Measurements from ENCODE around the gene OR51A7. TPM values are rescaled to one million over a fixed set of nuclear protein-coding genes. Genes with fewer than 3 reads are reported as not detected.

The OR51A7 gene
- total RNA-seq, 1 experiment from 2014 or later, result not detected

DNA sequence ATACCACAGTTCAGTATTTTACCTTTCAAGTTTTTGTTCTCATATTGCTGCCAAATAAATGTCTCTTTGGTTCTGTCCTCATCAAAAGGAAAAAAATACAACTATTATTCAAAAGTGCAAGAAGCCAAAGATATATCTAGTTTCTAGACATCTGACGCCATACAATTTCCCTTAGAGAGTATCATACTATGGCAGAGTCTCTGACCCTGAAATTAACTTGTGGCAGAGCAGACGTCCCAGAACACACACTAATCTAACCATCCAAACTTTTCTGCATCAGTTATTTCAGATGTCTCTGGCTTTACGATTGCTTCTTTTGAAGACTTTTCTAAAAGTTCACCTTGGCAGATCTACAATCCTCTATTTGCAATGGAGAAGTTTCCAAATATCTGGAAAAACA is 19.2 kb upstream of the OR51A7 start:
- no peaks in the 10 kb centered on the region for H3K4me1 Mint-ChIP-seq (ENCODE audit: insufficient read depth, unreplicated experiment)
- no TSS peak for BruUV-seq (replicated peaks)
- ChIA-PET POLR2A (no interaction called here), CTCF (no interaction called here)
- H3K27ac Mint-ChIP-seq (ENCODE audit: low read depth, unreplicated experiment), result no peak overlapping the region
- no peak overlapping the region for H3K4me3 Mint-ChIP-seq (ENCODE audit: unreplicated experiment)
- peaks cover 46% of the 10 kb centered on the region for H3K27me3 Mint-ChIP-seq (ENCODE audit: insufficient read depth, unreplicated experiment)
- DNase-seq (ENCODE audit: unreplicated experiment), result no peak
- no peaks in the 10 kb centered on the region for H3K36me3 Mint-ChIP-seq (ENCODE audit: insufficient read depth, unreplicated experiment)
- no peaks in the 10 kb centered on the region for H3K9me3 Mint-ChIP-seq (ENCODE audit: unreplicated experiment)
- intact Hi-C loops (cut with micrococcal nuclease), result no loop called here
- TF ChIP-seq CTCF (IDR thresholded peaks at IDR 0.05; ENCODE audit: unreplicated experiment), result no peak

DNA sequence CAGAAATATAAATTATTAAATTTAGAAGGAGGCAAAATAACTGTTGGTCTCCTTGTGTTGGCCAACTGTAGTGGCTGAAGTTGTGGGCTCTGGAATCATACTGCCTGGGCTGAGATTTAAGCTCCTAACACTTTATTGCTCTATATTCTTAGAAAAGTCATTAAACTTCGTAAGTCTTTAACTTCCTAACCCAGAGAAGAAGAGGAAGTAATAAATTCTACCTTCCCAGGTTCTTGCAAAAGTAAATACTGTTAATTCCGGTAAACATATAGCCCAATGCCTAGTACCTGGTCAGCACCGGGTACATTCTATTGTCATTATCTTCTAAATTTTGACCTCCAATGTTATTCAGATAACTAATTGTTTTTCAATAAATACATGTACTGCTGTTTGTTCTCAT is 17.4 kb upstream of the OR51A7 start:
- H3K4me3 Mint-ChIP-seq (ENCODE audit: unreplicated experiment), result no peak overlapping the region
- peaks cover 6% of the 10 kb centered on the region for H3K36me3 Mint-ChIP-seq (ENCODE audit: insufficient read depth, unreplicated experiment)
- intact Hi-C loops (cut with micrococcal nuclease), result no loop called here
- CTCF ChIA-PET, result no interaction called here
- H3K4me1 Mint-ChIP-seq (ENCODE audit: insufficient read depth, unreplicated experiment), result no peaks in the 10 kb centered on the region
- H3K27ac Mint-ChIP-seq (ENCODE audit: low read depth, unreplicated experiment), result no peak overlapping the region
- H3K27me3 Mint-ChIP-seq (ENCODE audit: insufficient read depth, unreplicated experiment), result peaks cover 30% of the 10 kb centered on the region
- DNase-seq (ENCODE audit: unreplicated experiment), result no peak
- TF ChIP-seq CTCF (IDR thresholded peaks at IDR 0.05; ENCODE audit: unreplicated experiment), result no peak
- peaks cover 8% of the 10 kb centered on the region for H3K9me3 Mint-ChIP-seq (ENCODE audit: unreplicated experiment)
- POLR2A ChIA-PET, result no interaction called here
- BruUV-seq (replicated peaks), result no TSS peak

- CTCF ChIA-PET, result no interaction called here
- POLR2A ChIA-PET, result interaction anchor here (0.7 kb wide), 1 partner anchor 8 kb away, joined by 3 read pairs; no protein-coding TSS in a partner anchor
Measured at GRCh38 chr11:4887591-4887990, 16.0 kb upstream of the OR51A7 start.

DNA sequence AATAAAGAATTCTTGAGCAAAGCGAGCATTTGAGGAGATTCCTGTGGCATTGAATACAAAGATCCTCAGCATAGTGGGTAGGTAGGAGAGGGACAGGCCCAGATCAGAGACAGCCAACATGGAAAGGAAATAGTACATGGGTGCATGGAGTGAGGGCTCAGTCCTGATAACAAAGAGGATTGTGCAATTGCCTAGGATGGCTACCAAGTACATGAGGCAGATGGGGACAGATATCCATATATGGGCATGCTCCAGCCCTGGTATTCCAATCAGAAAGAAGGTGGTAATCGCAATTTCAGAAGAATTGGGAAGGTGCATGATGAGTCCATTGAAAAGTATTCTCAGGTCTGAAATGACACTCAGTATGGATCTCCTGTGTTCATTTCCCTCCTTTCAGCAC is 13.3 kb upstream of the OR51A7 start:
- POLR2A ChIA-PET, result no interaction called here

More at GRCh38 chr11:4887591-4887990, 16.0 kb upstream of the OR51A7 start:
- H3K27ac Mint-ChIP-seq (ENCODE audit: low read depth, unreplicated experiment), result no peak overlapping the region
- intact Hi-C loops (cut with micrococcal nuclease), result no loop called here
- H3K4me3 Mint-ChIP-seq (ENCODE audit: unreplicated experiment), result no peak overlapping the region
- peaks cover 6% of the 10 kb centered on the region for H3K36me3 Mint-ChIP-seq (ENCODE audit: insufficient read depth, unreplicated experiment)
- H3K4me1 Mint-ChIP-seq (ENCODE audit: insufficient read depth, unreplicated experiment), result peaks cover 5% of the 10 kb centered on the region
- DNase-seq (ENCODE audit: unreplicated experiment), result no peak
- H3K9me3 Mint-ChIP-seq (ENCODE audit: unreplicated experiment), result peaks cover 8% of the 10 kb centered on the region
- no peak for TF ChIP-seq CTCF (IDR thresholded peaks at IDR 0.05; ENCODE audit: unreplicated experiment)
- no TSS peak for BruUV-seq (replicated peaks)
- H3K27me3 Mint-ChIP-seq (ENCODE audit: insufficient read depth, unreplicated experiment), result peaks cover 16% of the 10 kb centered on the region

More for the DNA sequence above, 13.3 kb upstream of the OR51A7 start:
- Mint-ChIP-seq H3K9me3 (ENCODE audit: unreplicated experiment) (peaks cover 8% of the 10 kb centered on the region), H3K27me3 (ENCODE audit: insufficient read depth, unreplicated experiment) (peaks cover 10% of the 10 kb centered on the region), H3K36me3 (ENCODE audit: insufficient read depth, unreplicated experiment) (peaks cover 6% of the 10 kb centered on the region), H3K4me1 (ENCODE audit: insufficient read depth, unreplicated experiment) (peaks cover 5% of the 10 kb centered on the region), H3K4me3 (ENCODE audit: unreplicated experiment) (no peak overlapping the region), H3K27ac (ENCODE audit: low read depth, unreplicated experiment) (no peak overlapping the region)
- CTCF ChIA-PET, result no interaction called here
- no peak for TF ChIP-seq CTCF (IDR thresholded peaks at IDR 0.05; ENCODE audit: unreplicated experiment)
- DNase-seq (ENCODE audit: unreplicated experiment), result no peak
- intact Hi-C loops (cut with micrococcal nuclease), result no loop called here
- BruUV-seq (replicated peaks), result no TSS peak

All from MCF 10A (cell line).